Stimulated activated CD4-positive, alpha-beta T cell treated with anti-CD3 and anti-CD28 coated beads, Interleukin-15, amount 100 ng/mL, for 1 hour (primary cell): ENCODE measurements around the gene PARD6G.
A peak's percentile ranks its signal among the peaks of the same experiment; 100 is the strongest.

Experiments used
- DNase-seq, 2 donors: peaks; one replicate each; pipeline ENCODE4 v3.0.0-alpha.2; 2020; ENCODE audit warnings: low read depth in 1 of 2, low spot score in 1 of 2

Gene PARD6G

DNA sequence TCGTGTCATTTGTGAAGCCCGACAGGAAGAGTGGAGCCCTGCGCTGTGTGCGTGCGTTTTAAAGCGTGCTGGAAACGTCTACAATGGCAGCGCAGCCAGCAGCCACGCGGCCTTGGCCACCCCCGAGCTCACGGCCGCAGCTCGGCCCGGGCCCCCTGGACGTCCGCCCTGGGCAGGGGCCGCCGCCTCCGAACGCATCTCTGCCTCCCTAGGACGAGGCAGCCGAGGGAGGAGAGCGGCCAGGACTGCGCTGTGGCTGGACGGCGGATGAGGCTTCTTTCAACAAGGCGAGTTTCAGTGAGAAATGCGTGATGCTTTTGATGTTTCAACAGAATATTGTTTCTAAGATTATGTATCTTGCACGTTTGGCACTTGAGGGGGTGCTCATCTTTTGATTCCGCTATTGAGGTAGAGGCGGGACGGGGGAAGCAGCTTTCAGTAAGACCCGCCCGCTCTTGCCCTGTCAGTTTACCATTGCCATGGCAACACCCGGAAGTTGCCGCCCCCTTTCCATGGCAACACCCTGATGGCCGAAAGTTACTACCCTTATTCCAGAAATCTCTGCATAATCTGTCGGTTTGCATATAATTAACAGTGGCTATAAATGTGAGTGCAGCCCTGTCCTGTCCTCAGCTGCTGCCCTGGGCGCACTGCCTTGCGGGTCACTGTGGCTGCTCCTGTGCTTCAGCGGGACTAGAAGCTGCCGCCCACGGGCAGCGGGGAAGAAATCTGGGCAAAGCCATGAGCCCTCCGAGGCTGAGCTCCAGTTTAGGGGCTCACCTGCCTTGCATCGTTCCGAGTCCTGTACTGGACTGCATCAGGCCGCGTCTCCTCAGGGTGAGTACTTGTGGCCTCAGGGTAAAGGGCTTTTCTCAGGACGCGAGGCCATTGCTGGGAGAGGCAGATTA, 99.6 kb downstream of the PARD6G start:
- DNase-seq, result peak; percentile 50 to 59

DNA sequence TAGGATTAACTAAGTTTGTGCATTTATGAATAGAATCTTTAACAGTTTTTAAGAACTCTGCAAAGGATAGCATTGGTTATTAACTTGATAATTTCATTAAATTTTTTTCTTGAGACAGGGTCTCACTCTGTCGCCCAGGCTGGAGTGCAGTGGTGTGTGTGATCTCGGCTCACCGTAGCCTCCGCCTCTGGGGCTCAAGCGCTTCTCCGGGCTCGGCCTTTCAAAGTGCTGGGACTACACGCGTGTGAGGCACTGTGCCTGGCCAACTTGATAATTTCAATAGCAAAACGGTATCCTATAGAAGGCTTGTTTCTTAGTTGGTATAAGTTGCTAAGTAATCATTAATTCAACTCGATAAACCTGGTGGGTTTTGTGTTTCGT, 100.3 kb downstream of the PARD6G start:
- no peak for DNase-seq

DNA sequence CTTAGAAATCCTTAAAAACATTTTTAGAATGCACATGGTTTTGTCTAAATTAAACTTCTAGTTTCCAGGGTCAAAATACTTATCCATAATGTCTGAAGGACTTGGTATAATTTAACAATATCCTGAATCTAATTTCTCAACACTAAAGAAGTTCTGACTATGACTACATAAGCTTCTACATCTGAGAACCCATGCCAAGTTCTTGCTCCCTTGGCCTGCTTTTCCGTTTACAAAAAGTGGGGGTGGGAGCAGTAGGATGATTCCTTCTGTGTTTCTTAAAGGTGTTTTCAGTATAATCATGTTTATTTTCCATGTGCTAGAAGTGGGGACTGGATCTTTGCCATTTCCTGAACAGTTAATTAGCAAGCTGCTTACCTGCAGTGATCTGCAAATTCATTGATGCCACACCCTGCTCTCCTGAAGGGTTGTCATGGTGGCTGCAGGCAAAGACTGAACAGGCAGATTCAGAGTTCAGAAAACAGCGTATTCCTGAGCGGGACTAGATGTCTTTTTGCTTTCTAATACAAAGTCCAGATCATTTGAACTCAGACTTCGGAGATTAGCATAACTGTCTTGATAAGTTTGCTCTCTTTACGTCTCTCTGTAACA, 102.0 kb downstream of the PARD6G start:
- no peak for DNase-seq

GRCh38 chr18:80143881-80144280, 103.4 kb downstream of the PARD6G start:
- DNase-seq, result no peak

DNA sequence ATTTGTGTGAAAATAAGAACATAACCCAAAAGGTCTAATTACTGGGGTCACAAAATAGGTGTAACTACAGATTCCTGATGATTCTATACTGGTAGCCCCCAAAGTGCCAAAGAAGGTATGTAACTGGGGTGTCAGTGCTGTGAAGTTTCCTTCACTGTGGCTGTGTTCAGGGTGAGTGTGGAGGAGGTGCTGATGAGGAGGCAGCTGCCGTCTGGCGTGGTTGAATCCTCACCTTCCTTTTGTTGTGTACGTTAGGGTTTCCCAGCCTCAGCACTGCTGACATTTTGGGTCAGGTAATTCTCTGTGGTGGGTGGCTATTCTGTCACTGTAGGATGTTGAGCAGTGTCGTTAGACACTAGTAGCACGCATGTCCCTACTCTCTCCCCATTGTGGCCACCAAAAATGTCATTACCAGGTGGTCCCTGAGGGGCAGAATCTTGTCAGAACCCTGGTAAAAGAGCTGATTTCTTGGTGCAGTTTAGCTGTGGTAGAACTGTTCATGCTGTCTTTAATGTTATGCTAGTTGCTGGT, 106.8 kb downstream of the PARD6G start:
- no peak for DNase-seq

GRCh38 chr18:80137976-80138375, 109.3 kb downstream of the PARD6G start:
- DNase-seq, result no peak

- DNase-seq, result no peak
These were observed 110.2 kb downstream of the PARD6G start for GRCh38 chr18:80137137-80137536.

DNA sequence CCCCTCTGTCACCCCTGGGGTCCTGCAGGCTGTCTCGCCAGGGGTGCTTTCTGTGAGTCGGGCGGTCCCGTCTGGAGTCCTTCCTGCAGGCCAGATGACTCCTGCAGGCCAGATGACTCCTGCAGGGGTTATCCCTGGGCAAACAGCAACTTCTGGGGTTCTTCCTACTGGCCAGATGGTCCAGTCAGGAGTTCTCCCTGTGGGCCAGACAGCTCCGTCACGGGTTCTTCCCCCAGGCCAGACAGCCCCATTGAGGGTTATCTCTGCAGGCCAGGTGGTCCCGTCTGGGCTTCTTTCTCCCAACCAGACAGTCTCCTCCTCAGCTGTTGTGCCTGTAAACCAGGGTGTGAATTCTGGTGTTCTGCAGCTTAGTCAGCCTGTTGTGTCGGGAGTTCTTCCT, 110.6 kb downstream of the PARD6G start:
- DNase-seq, result no peak

DNA sequence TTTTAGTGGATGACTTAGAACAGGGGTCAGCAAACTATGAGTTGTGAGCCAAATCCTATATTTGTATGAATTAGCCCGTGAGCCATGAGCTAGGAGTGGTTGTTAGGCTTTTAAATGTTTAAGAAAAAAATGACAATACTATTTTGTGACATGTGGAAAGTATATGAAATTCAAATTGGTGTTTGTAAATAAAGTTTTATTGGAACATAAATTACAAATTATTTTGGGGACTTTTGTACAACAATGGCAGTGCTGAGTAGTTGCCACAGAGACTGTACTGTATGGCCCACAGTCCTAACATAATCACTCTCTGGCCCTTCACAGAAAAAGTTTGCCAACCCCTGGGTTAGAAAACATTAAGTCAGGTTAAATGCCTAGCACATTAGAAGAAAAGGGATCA, 112.2 kb downstream of the PARD6G start:
- DNase-seq, result no peak

- DNase-seq, result no peak
These were observed 114.2 kb downstream of the PARD6G start for GRCh38 chr18:80133124-80133523.

GRCh38 chr18:80132180-80132812, 115.0 kb downstream of the PARD6G start:
- no peak for DNase-seq

DNA sequence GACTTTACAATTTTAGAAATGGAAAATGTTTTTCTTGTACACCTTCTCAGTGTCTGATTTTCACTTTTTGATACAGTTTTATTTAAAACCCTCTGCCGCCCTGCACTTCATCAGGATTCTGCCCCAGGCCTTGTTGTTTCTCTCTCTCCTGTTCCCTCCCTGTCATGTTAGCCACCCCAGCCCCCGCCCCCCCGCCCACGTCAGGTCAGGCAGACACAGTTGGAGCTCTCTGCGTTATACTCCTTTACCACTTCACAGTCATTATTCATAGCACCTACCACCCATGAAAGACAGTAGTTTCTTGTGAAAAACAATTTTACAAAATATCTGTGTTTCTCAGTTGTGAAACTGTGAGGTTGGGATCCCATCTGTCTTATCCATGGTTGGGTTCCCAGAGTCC, 116.8 kb downstream of the PARD6G start:
- no peak for DNase-seq

DNA sequence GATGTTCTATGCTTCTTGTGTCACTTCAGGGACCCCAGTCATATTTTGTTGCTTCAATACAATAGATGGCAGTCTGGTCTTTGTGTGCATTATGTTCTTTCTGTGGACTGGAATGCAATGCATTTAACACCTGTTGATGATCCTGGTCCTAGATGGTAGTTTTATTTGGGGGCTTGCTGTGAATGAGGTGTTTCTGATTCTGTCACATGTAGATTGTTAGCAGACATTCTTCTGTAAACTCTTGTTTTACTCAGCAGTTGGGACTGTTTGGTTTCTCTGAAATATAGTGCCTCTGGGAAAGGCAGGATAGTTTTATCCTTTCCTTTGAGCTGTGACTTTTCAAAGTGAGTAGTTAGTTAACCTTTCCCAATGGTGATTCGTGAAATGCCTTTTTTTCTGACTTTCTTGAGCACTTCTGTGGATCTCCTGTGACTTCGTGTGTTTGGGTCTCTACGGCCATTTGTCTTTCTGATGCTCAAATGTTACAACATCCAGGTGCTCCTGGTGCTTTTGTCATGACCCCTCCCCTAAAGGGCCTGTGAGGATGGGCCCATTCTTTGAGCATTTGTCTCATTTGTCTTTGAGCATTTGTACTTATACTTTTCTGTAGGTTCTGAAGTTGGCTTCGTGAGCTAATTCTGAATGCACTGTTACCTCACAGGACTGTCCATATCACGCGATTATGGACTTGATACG, 117.5 kb downstream of the PARD6G start:
- DNase-seq, result no peak

DNA sequence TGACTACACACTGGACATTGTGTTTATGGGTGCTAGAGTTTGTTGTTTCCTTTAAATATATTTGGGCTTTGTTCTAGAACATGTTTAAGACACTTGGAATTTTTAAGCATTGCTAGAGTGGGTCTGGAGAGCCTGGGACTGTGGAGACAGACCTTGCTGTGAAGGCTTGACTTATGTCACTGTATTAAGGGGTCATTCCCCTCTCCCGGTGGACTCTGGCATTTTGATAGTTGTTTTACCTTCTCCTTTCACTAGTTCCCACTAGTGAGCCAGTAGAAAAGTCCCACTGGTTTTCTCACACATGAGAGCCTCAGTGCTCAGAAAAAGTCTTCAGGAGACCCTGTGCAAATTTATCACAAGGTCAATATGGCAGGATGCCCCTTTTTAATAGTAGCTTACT, 119.7 kb downstream of the PARD6G start:
- no peak for DNase-seq

DNA sequence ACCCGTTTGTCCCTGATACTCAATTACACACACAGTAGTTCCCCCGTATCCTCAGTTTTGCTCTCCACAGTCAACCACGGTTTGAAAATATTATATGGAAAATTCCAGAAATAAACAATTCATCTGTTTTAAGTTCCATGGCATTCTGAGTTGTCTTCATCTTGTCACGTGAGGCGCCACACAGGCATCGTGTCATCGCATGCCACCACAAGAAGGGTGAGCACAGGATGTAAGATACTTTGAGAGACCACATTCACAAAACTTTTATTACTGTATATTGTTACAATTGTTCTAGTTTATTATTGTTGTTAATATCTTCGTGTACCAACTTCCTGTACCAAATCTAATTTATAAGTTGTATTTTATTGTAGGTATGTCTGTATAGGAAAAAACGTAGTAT, 120.5 kb downstream of the PARD6G start:
- DNase-seq, result no peak

- no peak for DNase-seq
These were observed 123.2 kb downstream of the PARD6G start for GRCh38 chr18:80124131-80124530.

- DNase-seq, result no peak
These were observed 126.4 kb downstream of the PARD6G start for GRCh38 chr18:80120932-80121331.

- DNase-seq, result no peak
These were observed 128.2 kb downstream of the PARD6G start for GRCh38 chr18:80119111-80119510.

GRCh38 chr18:80115035-80115434, 132.3 kb downstream of the PARD6G start:
- no peak for DNase-seq

GRCh38 chr18:80112624-80113248, 134.6 kb downstream of the PARD6G start:
- no peak for DNase-seq

DNA sequence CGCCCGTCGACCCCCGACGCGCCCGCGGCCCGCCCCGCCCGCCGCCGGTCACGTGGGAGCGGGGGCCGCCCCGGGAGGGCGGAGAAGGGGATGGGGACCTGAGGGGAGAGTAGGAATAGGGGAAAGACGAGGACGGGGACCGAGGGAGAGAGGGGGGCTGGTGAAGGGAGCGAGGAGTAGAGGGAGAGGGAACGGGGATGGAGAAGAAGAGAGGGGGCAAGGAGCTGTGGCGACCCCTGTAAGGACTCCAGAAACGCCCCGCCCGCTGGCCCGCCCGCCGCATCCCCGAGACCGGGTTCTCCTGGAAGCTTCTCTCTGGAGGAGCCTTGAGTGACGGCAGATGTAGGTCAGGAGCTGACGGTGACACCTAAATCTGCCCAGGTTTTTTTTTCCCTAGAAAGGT, 137.6 kb downstream of the PARD6G start:
- no peak for DNase-seq
